ENCODE data around the gene STK10.

DNA sequence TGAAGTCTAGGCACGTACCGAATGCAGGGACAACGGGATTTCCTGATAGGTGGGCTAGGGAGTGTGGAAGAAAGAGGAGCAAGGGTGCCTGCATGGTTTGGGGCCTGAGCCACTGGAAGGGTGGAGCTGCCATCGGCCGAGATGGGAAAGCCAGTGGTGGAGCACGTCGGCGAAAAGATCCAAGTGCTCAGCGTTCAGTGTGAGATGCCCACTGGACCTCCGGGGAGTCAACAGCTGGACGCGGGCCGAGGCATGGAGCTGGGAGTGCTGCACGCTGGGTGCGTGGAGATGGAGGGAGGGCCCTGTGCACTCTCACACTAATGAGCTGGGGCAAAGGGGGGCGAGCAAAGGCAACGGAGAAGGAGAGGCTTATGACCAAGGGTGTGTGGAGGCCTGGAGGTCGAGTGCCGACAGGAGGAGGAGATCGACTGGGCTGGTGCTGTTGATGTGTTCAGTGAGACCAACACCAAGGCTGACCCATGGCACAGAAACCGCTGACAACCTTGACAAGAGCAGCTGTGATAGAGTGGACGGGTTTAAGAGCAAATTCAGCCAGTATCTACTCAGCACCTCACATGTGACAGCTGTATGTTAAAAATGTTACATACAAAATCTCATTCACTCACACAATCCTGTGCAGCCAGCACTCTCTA, 85.7 kb downstream of the STK10 start:
- TF ChIP-seq ZNF24 (IDR thresholded peaks at IDR 0.05) = no peak
- TF ChIP-seq ELF4 (CRISPR knock-in tag; IDR thresholded peaks at IDR 0.05) = no peak
- no peak for TF ChIP-seq NONO (IDR thresholded peaks at IDR 0.05; ENCODE audit: low read depth in 2 of 2, low read length in 1 of 2)
- TF ChIP-seq, protein P1, sequence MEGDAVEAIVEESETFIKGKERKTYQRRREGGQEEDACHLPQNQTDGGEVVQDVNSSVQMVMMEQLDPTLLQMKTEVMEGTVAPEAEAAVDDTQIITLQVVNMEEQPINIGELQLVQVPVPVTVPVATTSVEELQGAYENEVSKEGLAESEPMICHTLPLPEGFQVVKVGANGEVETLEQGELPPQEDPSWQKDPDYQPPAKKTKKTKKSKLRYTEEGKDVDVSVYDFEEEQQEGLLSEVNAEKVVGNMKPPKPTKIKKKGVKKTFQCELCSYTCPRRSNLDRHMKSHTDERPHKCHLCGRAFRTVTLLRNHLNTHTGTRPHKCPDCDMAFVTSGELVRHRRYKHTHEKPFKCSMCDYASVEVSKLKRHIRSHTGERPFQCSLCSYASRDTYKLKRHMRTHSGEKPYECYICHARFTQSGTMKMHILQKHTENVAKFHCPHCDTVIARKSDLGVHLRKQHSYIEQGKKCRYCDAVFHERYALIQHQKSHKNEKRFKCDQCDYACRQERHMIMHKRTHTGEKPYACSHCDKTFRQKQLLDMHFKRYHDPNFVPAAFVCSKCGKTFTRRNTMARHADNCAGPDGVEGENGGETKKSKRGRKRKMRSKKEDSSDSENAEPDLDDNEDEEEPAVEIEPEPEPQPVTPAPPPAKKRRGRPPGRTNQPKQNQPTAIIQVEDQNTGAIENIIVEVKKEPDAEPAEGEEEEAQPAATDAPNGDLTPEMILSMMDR (IDR thresholded peaks at IDR 0.05 in 2 of 3, conservative IDR thresholded peaks at IDR 0.05 in 1 of 3; ENCODE audit: insufficient read depth in 2 of 3, low read depth in 1 of 3, low read length in 3 of 3) = no peak
- no peak for TF ChIP-seq JUN (IDR thresholded peaks at IDR 0.05; ENCODE audit: borderline replicate concordance, low read depth, low read length)
- no peak for TF ChIP-seq JUN (CRISPR knock-in tag; IDR thresholded peaks at IDR 0.05; ENCODE audit: borderline replicate concordance)
- TF ChIP-seq, protein P2, sequence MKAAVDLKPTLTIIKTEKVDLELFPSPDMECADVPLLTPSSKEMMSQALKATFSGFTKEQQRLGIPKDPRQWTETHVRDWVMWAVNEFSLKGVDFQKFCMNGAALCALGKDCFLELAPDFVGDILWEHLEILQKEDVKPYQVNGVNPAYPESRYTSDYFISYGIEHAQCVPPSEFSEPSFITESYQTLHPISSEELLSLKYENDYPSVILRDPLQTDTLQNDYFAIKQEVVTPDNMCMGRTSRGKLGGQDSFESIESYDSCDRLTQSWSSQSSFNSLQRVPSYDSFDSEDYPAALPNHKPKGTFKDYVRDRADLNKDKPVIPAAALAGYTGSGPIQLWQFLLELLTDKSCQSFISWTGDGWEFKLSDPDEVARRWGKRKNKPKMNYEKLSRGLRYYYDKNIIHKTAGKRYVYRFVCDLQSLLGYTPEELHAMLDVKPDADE (conservative IDR thresholded peaks at IDR 0.05; ENCODE audit: control insufficient read depth, low read depth, low read length) = no peak
- TF ChIP-seq, protein P3, sequence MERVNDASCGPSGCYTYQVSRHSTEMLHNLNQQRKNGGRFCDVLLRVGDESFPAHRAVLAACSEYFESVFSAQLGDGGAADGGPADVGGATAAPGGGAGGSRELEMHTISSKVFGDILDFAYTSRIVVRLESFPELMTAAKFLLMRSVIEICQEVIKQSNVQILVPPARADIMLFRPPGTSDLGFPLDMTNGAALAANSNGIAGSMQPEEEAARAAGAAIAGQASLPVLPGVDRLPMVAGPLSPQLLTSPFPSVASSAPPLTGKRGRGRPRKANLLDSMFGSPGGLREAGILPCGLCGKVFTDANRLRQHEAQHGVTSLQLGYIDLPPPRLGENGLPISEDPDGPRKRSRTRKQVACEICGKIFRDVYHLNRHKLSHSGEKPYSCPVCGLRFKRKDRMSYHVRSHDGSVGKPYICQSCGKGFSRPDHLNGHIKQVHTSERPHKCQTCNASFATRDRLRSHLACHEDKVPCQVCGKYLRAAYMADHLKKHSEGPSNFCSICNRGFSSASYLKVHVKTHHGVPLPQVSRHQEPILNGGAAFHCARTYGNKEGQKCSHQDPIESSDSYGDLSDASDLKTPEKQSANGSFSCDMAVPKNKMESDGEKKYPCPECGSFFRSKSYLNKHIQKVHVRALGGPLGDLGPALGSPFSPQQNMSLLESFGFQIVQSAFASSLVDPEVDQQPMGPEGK (CRISPR knock-in tag; IDR thresholded peaks at IDR 0.05; ENCODE audit: borderline replicate concordance) = no peak
- no peak for TF ChIP-seq SETDB1 (IDR thresholded peaks at IDR 0.05; ENCODE audit: low read length)
- TF ChIP-seq, protein P4, sequence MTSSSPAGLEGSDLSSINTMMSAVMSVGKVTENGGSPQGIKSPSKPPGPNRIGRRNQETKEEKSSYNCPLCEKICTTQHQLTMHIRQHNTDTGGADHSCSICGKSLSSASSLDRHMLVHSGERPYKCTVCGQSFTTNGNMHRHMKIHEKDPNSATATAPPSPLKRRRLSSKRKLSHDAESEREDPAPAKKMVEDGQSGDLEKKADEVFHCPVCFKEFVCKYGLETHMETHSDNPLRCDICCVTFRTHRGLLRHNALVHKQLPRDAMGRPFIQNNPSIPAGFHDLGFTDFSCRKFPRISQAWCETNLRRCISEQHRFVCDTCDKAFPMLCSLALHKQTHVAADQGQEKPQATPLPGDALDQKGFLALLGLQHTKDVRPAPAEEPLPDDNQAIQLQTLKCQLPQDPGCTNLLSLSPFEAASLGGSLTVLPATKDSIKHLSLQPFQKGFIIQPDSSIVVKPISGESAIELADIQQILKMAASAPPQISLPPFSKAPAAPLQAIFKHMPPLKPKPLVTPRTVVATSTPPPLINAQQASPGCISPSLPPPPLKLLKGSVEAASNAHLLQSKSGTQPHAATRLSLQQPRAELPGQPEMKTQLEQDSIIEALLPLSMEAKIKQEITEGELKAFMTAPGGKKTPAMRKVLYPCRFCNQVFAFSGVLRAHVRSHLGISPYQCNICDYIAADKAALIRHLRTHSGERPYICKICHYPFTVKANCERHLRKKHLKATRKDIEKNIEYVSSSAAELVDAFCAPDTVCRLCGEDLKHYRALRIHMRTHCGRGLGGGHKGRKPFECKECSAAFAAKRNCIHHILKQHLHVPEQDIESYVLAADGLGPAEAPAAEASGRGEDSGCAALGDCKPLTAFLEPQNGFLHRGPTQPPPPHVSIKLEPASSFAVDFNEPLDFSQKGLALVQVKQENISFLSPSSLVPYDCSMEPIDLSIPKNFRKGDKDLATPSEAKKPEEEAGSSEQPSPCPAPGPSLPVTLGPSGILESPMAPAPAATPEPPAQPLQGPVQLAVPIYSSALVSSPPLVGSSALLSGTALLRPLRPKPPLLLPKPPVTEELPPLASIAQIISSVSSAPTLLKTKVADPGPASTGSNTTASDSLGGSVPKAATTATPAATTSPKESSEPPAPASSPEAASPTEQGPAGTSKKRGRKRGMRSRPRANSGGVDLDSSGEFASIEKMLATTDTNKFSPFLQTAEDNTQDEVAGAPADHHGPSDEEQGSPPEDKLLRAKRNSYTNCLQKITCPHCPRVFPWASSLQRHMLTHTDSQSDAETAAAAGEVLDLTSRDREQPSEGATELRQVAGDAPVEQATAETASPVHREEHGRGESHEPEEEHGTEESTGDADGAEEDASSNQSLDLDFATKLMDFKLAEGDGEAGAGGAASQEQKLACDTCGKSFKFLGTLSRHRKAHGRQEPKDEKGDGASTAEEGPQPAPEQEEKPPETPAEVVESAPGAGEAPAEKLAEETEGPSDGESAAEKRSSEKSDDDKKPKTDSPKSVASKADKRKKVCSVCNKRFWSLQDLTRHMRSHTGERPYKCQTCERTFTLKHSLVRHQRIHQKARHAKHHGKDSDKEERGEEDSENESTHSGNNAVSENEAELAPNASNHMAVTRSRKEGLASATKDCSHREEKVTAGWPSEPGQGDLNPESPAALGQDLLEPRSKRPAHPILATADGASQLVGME (CRISPR knock-in tag; IDR thresholded peaks at IDR 0.05) = no peak
- no peak for TF ChIP-seq PML (IDR thresholded peaks at IDR 0.05; ENCODE audit: low read length)
- TF ChIP-seq, protein P5, sequence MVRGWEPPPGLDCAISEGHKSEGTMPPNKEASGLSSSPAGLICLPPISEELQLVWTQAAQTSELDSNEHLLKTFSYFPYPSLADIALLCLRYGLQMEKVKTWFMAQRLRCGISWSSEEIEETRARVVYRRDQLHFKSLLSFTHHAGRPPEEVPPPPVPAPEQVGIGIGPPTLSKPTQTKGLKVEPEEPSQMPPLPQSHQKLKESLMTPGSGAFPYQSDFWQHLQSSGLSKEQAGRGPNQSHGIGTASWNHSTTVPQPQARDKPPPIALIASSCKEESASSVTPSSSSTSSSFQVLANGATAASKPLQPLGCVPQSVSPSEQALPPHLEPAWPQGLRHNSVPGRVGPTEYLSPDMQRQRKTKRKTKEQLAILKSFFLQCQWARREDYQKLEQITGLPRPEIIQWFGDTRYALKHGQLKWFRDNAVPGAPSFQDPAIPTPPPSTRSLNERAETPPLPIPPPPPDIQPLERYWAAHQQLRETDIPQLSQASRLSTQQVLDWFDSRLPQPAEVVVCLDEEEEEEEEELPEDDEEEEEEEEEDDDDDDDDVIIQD (CRISPR knock-in tag; IDR thresholded peaks at IDR 0.05) = no peak
- no peak for TF ChIP-seq ETV6 (IDR thresholded peaks at IDR 0.05; ENCODE audit: borderline replicate concordance in 1 of 2, low read depth in 2 of 2, low read length in 1 of 2)
- no peak for TF ChIP-seq ETV6 (CRISPR knock-in tag; IDR thresholded peaks at IDR 0.05; ENCODE audit: borderline replicate concordance)
